ENCODE results near the gene CCNG2. TPM values are rescaled to one million over a fixed set of nuclear protein-coding genes. Genes with fewer than 3 reads are reported as not detected.

Gene CCNG2
- total RNA-seq, 4 donors from 2014 or later = 21.3 to 67.0 (median 28.7) TPM

GRCh38 chr4:77153006-77153405, 4.0 kb upstream of the CCNG2 start:
- H3K27ac ChIP-seq = no peak overlapping the region
- no peak overlapping the region for H3K4me3 ChIP-seq
- DNase-seq = no peak
- no peaks in the 10 kb centered on the region for H3K9me3 ChIP-seq
- H3K4me1 ChIP-seq = peaks cover 0 to 5% of the 10 kb centered on the region in 2 donors
- intact Hi-C loops (cut with DNase I; ENCODE audit: low total_unique reads) = no loop called here
- no peaks in the 10 kb centered on the region for H3K36me3 ChIP-seq
- TF ChIP-seq CTCF (IDR thresholded peaks at IDR 0.05) (no peak), POLR2A (IDR thresholded peaks at IDR 0.05) (no peak)
- H3K27me3 ChIP-seq = no peaks in the 10 kb centered on the region

- DNase-seq = no peak
- intact Hi-C loops (cut with DNase I; ENCODE audit: low total_unique reads) = no loop called here
- TF ChIP-seq POLR2A (IDR thresholded peaks at IDR 0.05) (no peak), CTCF (IDR thresholded peaks at IDR 0.05) (no peak)
- Histone ChIP-seq H3K4me3 (no peak overlapping the region), H3K4me1 (peaks cover 0 to 5% of the 10 kb centered on the region in 2 donors), H3K27ac (no peak overlapping the region), H3K36me3 (no peaks in the 10 kb centered on the region), H3K27me3 (no peaks in the 10 kb centered on the region), H3K9me3 (no peaks in the 10 kb centered on the region)
Observed at GRCh38 chr4:77154065-77154464, 2.9 kb upstream of the CCNG2 start.

- no peak for TF ChIP-seq CTCF (IDR thresholded peaks at IDR 0.05)
- no peak for TF ChIP-seq POLR2A (IDR thresholded peaks at IDR 0.05)
- H3K27ac ChIP-seq = peak overlapping the region in 1 of 2 donors; percentile 91
- no peak for DNase-seq
- no peak overlapping the region for H3K4me3 ChIP-seq
- intact Hi-C loops (cut with DNase I; ENCODE audit: low total_unique reads) = no loop called here
- no peaks in the 10 kb centered on the region for H3K9me3 ChIP-seq
- no peaks in the 10 kb centered on the region for H3K36me3 ChIP-seq
- H3K4me1 ChIP-seq = peaks cover 0 to 5% of the 10 kb centered on the region in 2 donors
- H3K27me3 ChIP-seq = no peaks in the 10 kb centered on the region
Observed at GRCh38 chr4:77154761-77155499, 2.1 kb upstream of the CCNG2 start.

- intact Hi-C loops (cut with DNase I; ENCODE audit: low total_unique reads) = loop anchor here (2.0 kb wide), 1 partner anchor 79 kb away; no protein-coding TSS in a partner anchor
- H3K27me3 ChIP-seq = no peaks in the 10 kb centered on the region
- TF ChIP-seq POLR2A (IDR thresholded peaks at IDR 0.05) (no peak), CTCF (IDR thresholded peaks at IDR 0.05) (no peak)
- H3K36me3 ChIP-seq = no peaks in the 10 kb centered on the region
- peaks cover 0 to 5% of the 10 kb centered on the region in 2 donors for H3K4me1 ChIP-seq
- peak overlapping the region; percentile 91 to 94 for H3K27ac ChIP-seq
- H3K9me3 ChIP-seq = no peaks in the 10 kb centered on the region
- no peak for DNase-seq
- H3K4me3 ChIP-seq = peak overlapping the region; percentile 78 to 91
Observed at GRCh38 chr4:77155631-77156452, 1.2 kb upstream of the CCNG2 start.

- H3K27ac ChIP-seq = peak overlapping the region; percentile 91 to 94
Observed at GRCh38 chr4:77156533-77156911, 485 bp upstream of the CCNG2 start.

More at GRCh38 chr4:77156533-77156911, 485 bp upstream of the CCNG2 start:
- peak overlapping the region; percentile 78 to 91 for H3K4me3 ChIP-seq
- no peak for TF ChIP-seq CTCF (IDR thresholded peaks at IDR 0.05)
- TF ChIP-seq POLR2A (IDR thresholded peaks at IDR 0.05) = peak; percentile 40 to 72
- no peaks in the 10 kb centered on the region for H3K27me3 ChIP-seq
- H3K4me1 ChIP-seq = peaks cover 0 to 5% of the 10 kb centered on the region in 2 donors
- peak; percentile 94 to 98 for DNase-seq
- intact Hi-C loops (cut with DNase I; ENCODE audit: low total_unique reads) = loop anchor here (2.0 kb wide), 1 partner anchor 80 kb away; no protein-coding TSS in a partner anchor
- no peaks in the 10 kb centered on the region for H3K36me3 ChIP-seq
- no peaks in the 10 kb centered on the region for H3K9me3 ChIP-seq

Data from uterus (tissue), 4 donors.